Fibroblast of skin of right biceps (primary cell): Measurements from ENCODE around the gene ANTXR1.
"Not testable (repeated sequence)": the region's sequence is repeated elsewhere in the genome, so short reads cannot be mapped to it uniquely, and the experiment has no call there.

Experiments
- DNase-seq: peaks from one replicate; pipeline ENCODE4 v3.0.0-alpha.2; 2013

The ANTXR1 gene

GRCh38 chr2:69168144-69168813, 155.3 kb downstream of the ANTXR1 start:
- no peak for DNase-seq

GRCh38 chr2:69168950-69169654, 156.1 kb downstream of the ANTXR1 start:
- no peak for DNase-seq

GRCh38 chr2:69169655-69170389, 156.8 kb downstream of the ANTXR1 start:
- peak; percentile 43 for DNase-seq

- DNase-seq = no peak
Measured at GRCh38 chr2:69170661-69171060, 157.7 kb downstream of the ANTXR1 start.

- DNase-seq = peak; percentile 32
Measured at GRCh38 chr2:69171116-69171896, 158.3 kb downstream of the ANTXR1 start.

GRCh38 chr2:69171897-69172525, 159.0 kb downstream of the ANTXR1 start:
- no peak for DNase-seq

- DNase-seq = no peak
Measured at GRCh38 chr2:69173706-69174105, 160.7 kb downstream of the ANTXR1 start.

- DNase-seq = not testable (repeated sequence)
Measured at GRCh38 chr2:69174211-69174610, 161.2 kb downstream of the ANTXR1 start.

GRCh38 chr2:69175790-69176715, 163.1 kb downstream of the ANTXR1 start:
- no peak for DNase-seq

GRCh38 chr2:69177063-69177771, 164.2 kb downstream of the ANTXR1 start:
- peak; percentile 87 for DNase-seq

GRCh38 chr2:69177785-69178636, 165.0 kb downstream of the ANTXR1 start:
- DNase-seq = peak; percentile 76

GRCh38 chr2:69178756-69179155, 165.8 kb downstream of the ANTXR1 start:
- DNase-seq = no peak

- no peak for DNase-seq
Measured at GRCh38 chr2:69180227-69180626, 167.2 kb downstream of the ANTXR1 start.

GRCh38 chr2:69180974-69181373, 168.0 kb downstream of the ANTXR1 start:
- no peak for DNase-seq

GRCh38 chr2:69181806-69182427, 168.9 kb downstream of the ANTXR1 start:
- no peak for DNase-seq

GRCh38 chr2:69183659-69184058, 170.7 kb downstream of the ANTXR1 start:
- DNase-seq = no peak

GRCh38 chr2:69184224-69184623, 171.2 kb downstream of the ANTXR1 start:
- peak; percentile 71 for DNase-seq

GRCh38 chr2:69185807-69186206, 172.8 kb downstream of the ANTXR1 start:
- DNase-seq = peak; percentile 84

- DNase-seq = no peak
Measured at GRCh38 chr2:69186614-69187013, 173.6 kb downstream of the ANTXR1 start.
